ENCODE results near the gene RNF20. TPM values are rescaled to one million over a fixed set of nuclear protein-coding genes. Genes with fewer than 3 reads are reported as not detected.
"Not testable (repeated sequence)": the region's sequence is repeated elsewhere in the genome, so short reads cannot be mapped to it uniquely, and the experiment has no call there.

The RNF20 gene
- total and polyA plus RNA-seq, 12 donors: 13.2 to 64.4 (median 54.6) TPM

GRCh38 chr9:101587332-101588043 is 53.8 kb downstream of the RNF20 start:
- intact Hi-C loops (cut with DNase I): no loop called here
- 85 to 87% methylated on average over 4 of the region's 4 CpGs for WGBS, 2 donors
- H3K36me3 ChIP-seq: no peaks in the 10 kb centered on the region
- ATAC-seq (no peak), DNase-seq (no peak)
- H3K4me1 ChIP-seq: peaks cover 0 to 13% (median 0%) of the 10 kb centered on the region in 9 donors
- H3K27ac ChIP-seq: no peak overlapping the region
- H3K4me3 ChIP-seq: no peak overlapping the region
- peaks cover 0 to 3% (median 0%) of the 10 kb centered on the region in 7 donors for H3K27me3 ChIP-seq
- no peaks in the 10 kb centered on the region for H3K9me3 ChIP-seq
- TF ChIP-seq CTCF (IDR thresholded peaks at IDR 0.05): no peak

GRCh38 chr9:101590074-101590473 is 56.4 kb downstream of the RNF20 start:
- 87 to 91% methylated on average over 6 of the region's 6 CpGs for WGBS, 2 donors
- not testable (repeated sequence) for H3K4me3 ChIP-seq

GRCh38 chr9:101590901-101591300 is 57.2 kb downstream of the RNF20 start:
- Histone ChIP-seq H3K4me1 (peaks cover 0 to 7% (median 0%) of the 10 kb centered on the region in 9 donors), H3K9me3 (no peaks in the 10 kb centered on the region), H3K36me3 (no peaks in the 10 kb centered on the region), H3K27me3 (peaks cover 0 to 7% (median 0%) of the 10 kb centered on the region in 7 donors), H3K27ac (no peak overlapping the region), H3K4me3 (no peak overlapping the region)
- ATAC-seq: no peak
- intact Hi-C loops (cut with DNase I): loop anchor here in 1 of 10 donors (10.0 kb wide), 1 partner anchor 64 kb away; no protein-coding TSS in a partner anchor
- no peak for DNase-seq
- 91% methylated on average over 3 of the region's 3 CpGs for WGBS, 2 donors
- TF ChIP-seq CTCF (IDR thresholded peaks at IDR 0.05): no peak

More at GRCh38 chr9:101590074-101590473, 56.4 kb downstream of the RNF20 start:
- not testable (repeated sequence) for ATAC-seq, H3K9me3 ChIP-seq, H3K27me3 ChIP-seq, DNase-seq, H3K36me3 ChIP-seq, H3K27ac ChIP-seq
- peaks cover 0 to 11% (median 0%) of the 10 kb centered on the region in 9 donors for H3K4me1 ChIP-seq
- intact Hi-C loops (cut with DNase I): loop anchor here in 1 of 10 donors (10.0 kb wide), 1 partner anchor 65 kb away; no protein-coding TSS in a partner anchor

- Histone ChIP-seq H3K27me3 (peaks cover 0 to 7% (median 0%) of the 10 kb centered on the region in 7 donors), H3K4me1 (no peaks in the 10 kb centered on the region), H3K27ac (no peak overlapping the region), H3K9me3 (no peaks in the 10 kb centered on the region), H3K4me3 (no peak overlapping the region), H3K36me3 (no peaks in the 10 kb centered on the region)
- no peak for TF ChIP-seq CTCF (IDR thresholded peaks at IDR 0.05)
- intact Hi-C loops (cut with DNase I): loop anchor here in 1 of 10 donors (10.0 kb wide), 1 partner anchor 63 kb away; no protein-coding TSS in a partner anchor
- DNase-seq: no peak
- ATAC-seq: no peak
Observed at GRCh38 chr9:101591787-101592446, 58.3 kb downstream of the RNF20 start.

Data from heart right ventricle (tissue), 16 donors.